ENCODE measurements around the gene CYP4F8.
"Not testable (repeated sequence)": the region's sequence is repeated elsewhere in the genome, so short reads cannot be mapped to it uniquely, and the experiment has no call there.

Gene CYP4F8

DNA sequence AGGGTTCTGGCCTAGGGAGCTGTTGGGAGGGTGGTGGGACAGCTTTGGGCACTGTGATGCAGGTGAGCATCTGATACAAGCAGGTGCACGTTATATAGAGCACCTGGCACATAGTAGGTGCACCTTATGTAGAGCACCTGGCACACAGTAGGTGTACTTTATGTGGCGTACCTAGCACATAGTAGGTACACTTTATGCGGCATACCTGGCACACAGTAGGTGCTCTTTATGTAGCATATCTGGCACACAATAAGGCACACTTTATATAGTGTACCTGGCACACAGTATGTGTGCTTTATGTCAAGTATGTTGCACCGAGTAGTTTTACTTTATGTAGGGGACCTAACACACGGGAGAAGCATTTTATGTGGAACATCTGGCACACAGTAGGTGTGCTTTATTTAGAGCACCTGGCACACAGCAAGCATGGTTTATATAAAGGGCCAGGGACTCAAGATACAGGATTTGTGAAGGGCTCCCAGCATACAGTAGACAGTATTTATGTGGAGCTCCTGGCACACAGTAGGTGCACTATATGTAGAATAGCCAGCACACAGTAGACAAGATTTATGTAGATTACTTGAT is 56.3 kb downstream of the CYP4F8 start:
- Histone ChIP-seq H2AFZ (ENCODE audit: low read length, unreplicated experiment) (no peak overlapping the region), H3K79me2 (ENCODE audit: control insufficient read depth, insufficient read depth, low read length, unreplicated experiment) (no peaks in the 10 kb centered on the region), H3K4me1 (ENCODE audit: control insufficient read depth, insufficient read depth, low read length, unreplicated experiment) (no peaks in the 10 kb centered on the region), H3K4me3 (ENCODE audit: low read depth, low read length) (no peak overlapping the region), H3K36me3 (ENCODE audit: insufficient read depth, low read length) (no peaks in the 10 kb centered on the region), H3K27me3 (ENCODE audit: insufficient read depth, low read length) (no peaks in the 10 kb centered on the region), H3K27ac (ENCODE audit: low read depth, low read length) (no peak overlapping the region)

DNA sequence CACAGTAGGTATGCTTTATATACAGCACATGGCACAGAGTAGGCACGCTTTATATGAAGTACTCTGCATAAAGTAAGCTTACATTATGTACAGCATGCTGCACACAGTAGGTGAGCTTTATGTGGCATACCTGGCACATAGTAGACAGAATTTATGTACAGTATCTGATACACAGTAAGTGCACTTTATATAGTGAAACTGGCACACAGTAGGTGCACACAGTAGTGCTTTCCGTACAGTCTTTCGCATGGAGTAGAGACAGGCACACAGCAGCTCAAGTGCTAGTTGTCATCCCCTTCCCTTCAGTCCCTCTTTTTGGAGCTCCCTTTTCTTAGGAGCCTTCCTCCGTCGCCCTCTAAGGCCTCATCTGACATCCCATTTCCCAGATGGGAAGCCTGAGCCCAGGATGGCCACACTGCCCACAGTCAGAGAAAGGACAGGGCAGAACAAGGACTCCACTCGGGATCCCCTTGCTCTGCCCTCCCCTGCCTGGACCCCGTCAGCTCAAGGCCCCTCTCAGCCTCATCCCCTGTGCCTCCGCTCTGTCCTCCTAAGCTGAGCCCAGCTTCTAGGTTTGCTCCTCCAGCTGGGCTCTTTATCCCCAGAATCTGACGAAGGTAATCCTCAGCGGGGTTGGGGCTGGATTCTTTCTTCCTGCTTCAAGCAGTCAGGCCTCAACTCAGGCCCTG is 57.0 kb downstream of the CYP4F8 start:
- no peaks in the 10 kb centered on the region for H3K36me3 ChIP-seq (ENCODE audit: insufficient read depth, low read length)
- H3K79me2 ChIP-seq (ENCODE audit: control insufficient read depth, insufficient read depth, low read length, unreplicated experiment): no peaks in the 10 kb centered on the region
- no peaks in the 10 kb centered on the region for H3K27me3 ChIP-seq (ENCODE audit: insufficient read depth, low read length)
- H3K4me1 ChIP-seq (ENCODE audit: control insufficient read depth, insufficient read depth, low read length, unreplicated experiment): no peaks in the 10 kb centered on the region
- H3K4me3 ChIP-seq (ENCODE audit: low read depth, low read length): no peak overlapping the region
- H3K27ac ChIP-seq (ENCODE audit: low read depth, low read length): no peak overlapping the region
- no peak overlapping the region for H2AFZ ChIP-seq (ENCODE audit: low read length, unreplicated experiment)

DNA sequence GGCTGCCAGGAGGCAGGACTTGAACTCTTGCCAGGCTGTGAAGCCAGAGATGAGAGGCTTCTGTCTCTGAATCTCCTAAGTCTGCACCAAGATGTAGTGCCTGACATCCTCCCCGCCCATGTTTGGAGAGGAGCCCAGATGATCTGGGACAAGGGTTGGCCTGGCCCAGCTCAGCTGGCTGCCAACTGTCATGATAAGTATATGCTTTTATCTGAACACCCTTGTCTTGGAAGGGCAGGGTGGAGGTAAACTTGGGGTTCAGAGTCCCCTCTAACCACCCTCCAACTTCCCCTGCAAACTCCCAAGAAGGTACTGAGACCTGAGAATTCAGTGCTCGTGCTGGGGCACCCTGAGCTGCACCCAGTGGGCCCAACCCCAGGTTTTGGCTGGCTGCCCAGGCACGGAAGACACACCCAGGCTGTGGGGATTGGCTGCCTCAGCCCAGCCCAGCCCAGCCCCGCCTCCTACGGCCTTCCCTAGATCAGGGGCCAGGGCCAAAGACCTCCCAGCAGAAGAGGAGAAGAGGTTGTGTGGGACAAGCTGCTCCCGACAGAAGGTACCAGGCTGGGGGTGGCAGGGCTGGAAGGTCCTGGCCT is 57.7 kb downstream of the CYP4F8 start, which contains the start of gene CYP4F12:
Gene CYP4F12 (plus strand): TSS at position 508 of the 596 bp plus-strand sequence. CDS start 443 bp downstream, outside the sequence.
- no peaks in the 10 kb centered on the region for H3K79me2 ChIP-seq (ENCODE audit: control insufficient read depth, insufficient read depth, low read length, unreplicated experiment)
- H3K36me3 ChIP-seq (ENCODE audit: insufficient read depth, low read length): no peaks in the 10 kb centered on the region
- H3K4me1 ChIP-seq (ENCODE audit: control insufficient read depth, insufficient read depth, low read length, unreplicated experiment): no peaks in the 10 kb centered on the region
- no peak within 1 kb of the TSS for H3K27ac ChIP-seq (ENCODE audit: low read depth, low read length)
- H3K4me3 ChIP-seq (ENCODE audit: low read depth, low read length): no peak within 1 kb of the TSS
- H3K27me3 ChIP-seq (ENCODE audit: insufficient read depth, low read length): no peaks in the 10 kb centered on the region
- H2AFZ ChIP-seq (ENCODE audit: low read length, unreplicated experiment): no peak within 1 kb of the TSS

DNA sequence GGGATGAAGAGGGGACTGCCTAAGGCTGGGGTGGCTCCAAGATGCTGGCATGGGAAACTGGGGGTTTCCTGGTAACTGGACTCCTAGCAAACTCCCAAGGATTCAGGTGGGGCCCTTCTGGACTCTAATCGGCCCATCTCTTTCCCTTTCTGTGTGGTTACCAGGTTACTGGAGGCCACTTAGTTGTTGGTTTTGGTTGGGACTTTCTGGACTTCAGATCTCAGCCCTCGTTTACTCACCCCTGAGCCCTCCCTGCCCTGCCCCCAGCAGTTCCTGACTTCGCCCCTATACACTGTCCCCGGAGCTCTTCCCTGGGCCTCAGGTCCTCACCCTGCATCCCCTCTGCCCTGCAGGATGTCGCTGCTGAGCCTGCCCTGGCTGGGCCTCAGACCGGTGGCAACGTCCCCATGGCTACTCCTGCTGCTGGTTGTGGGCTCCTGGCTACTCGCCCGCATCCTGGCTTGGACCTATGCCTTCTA is 58.2 kb downstream of the CYP4F8 start:
- Histone ChIP-seq H3K4me1 (ENCODE audit: control insufficient read depth, insufficient read depth, low read length, unreplicated experiment) (no peaks in the 10 kb centered on the region), H3K36me3 (ENCODE audit: insufficient read depth, low read length) (no peaks in the 10 kb centered on the region), H3K27ac (ENCODE audit: low read depth, low read length) (no peak overlapping the region), H3K27me3 (ENCODE audit: insufficient read depth, low read length) (no peaks in the 10 kb centered on the region), H3K4me3 (ENCODE audit: low read depth, low read length) (no peak overlapping the region), H2AFZ (ENCODE audit: low read length, unreplicated experiment) (no peak overlapping the region), H3K79me2 (ENCODE audit: control insufficient read depth, insufficient read depth, low read length, unreplicated experiment) (no peaks in the 10 kb centered on the region)

DNA sequence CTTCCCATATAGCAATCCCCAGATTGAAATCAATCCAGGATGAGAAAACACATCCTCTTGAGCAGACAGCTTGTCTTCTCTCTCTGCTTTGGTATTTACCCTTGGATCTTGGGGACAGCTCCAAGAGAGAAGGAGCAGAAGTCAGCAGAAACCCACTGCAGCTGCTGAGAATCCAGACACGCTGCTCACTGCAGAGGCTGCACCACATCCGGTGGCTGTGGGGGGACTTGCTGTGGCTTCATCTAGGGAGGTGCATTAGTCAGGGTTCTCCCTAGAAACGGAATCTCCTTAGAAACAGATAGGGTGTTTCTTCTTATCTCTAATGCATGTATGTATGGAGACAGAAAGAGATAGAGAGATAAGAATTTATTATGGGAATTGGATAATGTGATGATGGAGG is 60.5 kb downstream of the CYP4F8 start:
- H3K4me1 ChIP-seq (ENCODE audit: control insufficient read depth, insufficient read depth, low read length, unreplicated experiment): no peaks in the 10 kb centered on the region
- H3K27ac ChIP-seq (ENCODE audit: low read depth, low read length): no peak overlapping the region
- no peaks in the 10 kb centered on the region for H3K27me3 ChIP-seq (ENCODE audit: insufficient read depth, low read length)
- H2AFZ ChIP-seq (ENCODE audit: low read length, unreplicated experiment): no peak overlapping the region
- no peaks in the 10 kb centered on the region for H3K36me3 ChIP-seq (ENCODE audit: insufficient read depth, low read length)
- no peaks in the 10 kb centered on the region for H3K79me2 ChIP-seq (ENCODE audit: control insufficient read depth, insufficient read depth, low read length, unreplicated experiment)
- H3K4me3 ChIP-seq (ENCODE audit: low read depth, low read length): no peak overlapping the region

- no peaks in the 10 kb centered on the region for H3K27me3 ChIP-seq (ENCODE audit: insufficient read depth, low read length)
- H3K36me3 ChIP-seq (ENCODE audit: insufficient read depth, low read length): no peaks in the 10 kb centered on the region
- H3K79me2 ChIP-seq (ENCODE audit: control insufficient read depth, insufficient read depth, low read length, unreplicated experiment): no peaks in the 10 kb centered on the region
- no peak overlapping the region for H3K4me3 ChIP-seq (ENCODE audit: low read depth, low read length)
- no peak overlapping the region for H2AFZ ChIP-seq (ENCODE audit: low read length, unreplicated experiment)
- H3K4me1 ChIP-seq (ENCODE audit: control insufficient read depth, insufficient read depth, low read length, unreplicated experiment): no peaks in the 10 kb centered on the region
- H3K27ac ChIP-seq (ENCODE audit: low read depth, low read length): no peak overlapping the region
Measured at GRCh38 chr19:15679089-15679488, 64.1 kb downstream of the CYP4F8 start.

- not testable (repeated sequence) for H3K4me3 ChIP-seq (ENCODE audit: low read depth, low read length); H3K4me1 ChIP-seq (ENCODE audit: control insufficient read depth, insufficient read depth, low read length, unreplicated experiment); H2AFZ ChIP-seq (ENCODE audit: low read length, unreplicated experiment); H3K36me3 ChIP-seq (ENCODE audit: insufficient read depth, low read length); H3K79me2 ChIP-seq (ENCODE audit: control insufficient read depth, insufficient read depth, low read length, unreplicated experiment); H3K27ac ChIP-seq (ENCODE audit: low read depth, low read length); H3K27me3 ChIP-seq (ENCODE audit: insufficient read depth, low read length)
Measured at GRCh38 chr19:15679865-15680264, 64.8 kb downstream of the CYP4F8 start.

Data from ACC112 (cell line).